Esophagus muscularis mucosa (tissue), 4 donors: ENCODE measurements around the gene IGFBP5.

Experiments
- EP300 ChIP-seq: sonication (generic); formaldehyde crosslinking; IDR thresholded peaks from one replicate; pipeline ENCODE4 v1.6.1; 2017; ENCODE audit warnings: antibody characterized with exemption
- POLR2A ChIP-seq: fragments of 450-650 bp; IDR thresholded peaks from one replicate; pipeline ENCODE4 v1.6.1; 2017; ENCODE audit warnings: antibody characterized with exemption, moderate library complexity, mild to moderate bottlenecking, low read depth
- POLR2AphosphoS5 ChIP-seq, 2 donors: sonication (generic); formaldehyde crosslinking; IDR thresholded peaks; one replicate each; pipeline ENCODE4 v1.6.1; 2017; ENCODE audit warnings: antibody characterized with exemption in 2 of 2
- TF ChIP-seq, protein P1 (sequence below), 3 experiments: fragments of 200-600 bp in 2 of 3; fragments of 450-650 bp in 1 of 3; sonication (generic) in 2 of 3; IDR thresholded peaks; one replicate each; pipeline ENCODE4 v1.5.1; 2017 to 2019; ENCODE audit warnings: antibody characterized with exemption in 3 of 3, mild to moderate bottlenecking in 2 of 3, moderate library complexity in 1 of 3

- TF ChIP-seq, protein P1, sequence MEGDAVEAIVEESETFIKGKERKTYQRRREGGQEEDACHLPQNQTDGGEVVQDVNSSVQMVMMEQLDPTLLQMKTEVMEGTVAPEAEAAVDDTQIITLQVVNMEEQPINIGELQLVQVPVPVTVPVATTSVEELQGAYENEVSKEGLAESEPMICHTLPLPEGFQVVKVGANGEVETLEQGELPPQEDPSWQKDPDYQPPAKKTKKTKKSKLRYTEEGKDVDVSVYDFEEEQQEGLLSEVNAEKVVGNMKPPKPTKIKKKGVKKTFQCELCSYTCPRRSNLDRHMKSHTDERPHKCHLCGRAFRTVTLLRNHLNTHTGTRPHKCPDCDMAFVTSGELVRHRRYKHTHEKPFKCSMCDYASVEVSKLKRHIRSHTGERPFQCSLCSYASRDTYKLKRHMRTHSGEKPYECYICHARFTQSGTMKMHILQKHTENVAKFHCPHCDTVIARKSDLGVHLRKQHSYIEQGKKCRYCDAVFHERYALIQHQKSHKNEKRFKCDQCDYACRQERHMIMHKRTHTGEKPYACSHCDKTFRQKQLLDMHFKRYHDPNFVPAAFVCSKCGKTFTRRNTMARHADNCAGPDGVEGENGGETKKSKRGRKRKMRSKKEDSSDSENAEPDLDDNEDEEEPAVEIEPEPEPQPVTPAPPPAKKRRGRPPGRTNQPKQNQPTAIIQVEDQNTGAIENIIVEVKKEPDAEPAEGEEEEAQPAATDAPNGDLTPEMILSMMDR (IDR thresholded peaks at IDR 0.05) = no peak
- TF ChIP-seq POLR2A (no peak), POLR2AphosphoS5 (IDR thresholded peaks at IDR 0.05) (no peak), EP300 (no peak)
These were observed 42.3 kb upstream of the IGFBP5 start for GRCh38 chr2:216737676-216738075.
